Eye (tissue), 1 donor: Measurements from ENCODE around the gene MBOAT1.
"Not testable (repeated sequence)": the region's sequence is repeated elsewhere in the genome, so short reads cannot be mapped to it uniquely, and the experiment has no call there.

ENCODE experiments used
- DNase-seq: peaks from one replicate; pipeline ENCODE4 v3.0.0-alpha.2; 2015

Gene MBOAT1

DNA sequence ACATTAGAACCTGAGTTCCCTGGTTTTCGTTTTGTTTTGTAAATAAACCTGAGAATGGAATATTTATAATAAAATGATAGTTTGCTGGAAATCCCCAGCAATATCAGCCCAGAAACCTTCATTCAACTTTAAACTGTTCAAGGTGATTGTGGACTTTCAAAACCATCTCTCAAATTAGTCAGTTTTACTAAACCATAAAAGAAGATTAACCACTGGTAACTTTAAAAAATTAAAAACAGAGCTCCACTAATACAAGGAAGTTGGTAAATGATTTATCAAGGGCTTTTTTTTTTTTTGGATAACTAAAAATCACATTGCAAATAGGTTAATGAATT, 10.0 kb downstream of the MBOAT1 start:
- no peak for DNase-seq

DNA sequence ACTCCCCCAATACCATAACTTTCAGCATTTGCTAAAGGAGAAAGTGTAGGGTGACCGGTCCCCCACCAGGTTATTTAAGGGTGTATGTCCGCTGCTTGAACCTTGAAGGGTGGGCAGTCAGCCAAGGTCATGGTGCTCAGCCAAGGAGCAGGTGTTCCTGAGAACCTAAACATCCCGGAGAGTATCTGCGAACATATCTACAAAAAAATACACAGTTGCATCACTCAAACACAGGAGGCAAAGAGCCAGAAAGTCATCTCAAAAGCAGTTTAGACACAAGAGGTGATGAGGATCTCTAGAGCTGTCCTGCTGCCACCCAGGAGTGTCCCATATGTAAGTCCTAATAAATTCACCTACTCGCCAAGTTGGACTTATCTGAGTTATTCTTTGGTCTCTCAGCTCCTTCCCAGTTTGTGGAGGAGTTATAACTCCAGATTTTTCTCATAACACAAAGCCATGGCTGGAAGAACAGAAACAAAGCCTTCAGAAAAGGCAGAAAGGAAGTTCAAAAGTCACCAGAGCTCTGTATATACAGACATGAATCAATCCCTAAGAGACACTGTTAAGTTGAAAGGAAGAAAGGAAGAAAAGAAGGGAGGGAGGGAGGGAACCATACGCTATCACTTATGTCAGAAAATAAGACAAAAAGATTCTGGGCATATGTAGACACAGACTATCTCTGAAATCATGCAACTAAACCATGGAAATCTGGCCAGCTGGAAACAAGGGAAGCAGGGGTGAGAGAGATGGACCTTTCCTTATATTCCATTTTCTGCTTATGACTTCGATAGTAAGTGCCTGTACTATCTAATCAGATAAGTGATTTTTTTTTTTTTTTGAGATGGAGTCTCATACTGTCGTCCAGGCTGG, 11.3 kb downstream of the MBOAT1 start:
- no peak for DNase-seq

DNA sequence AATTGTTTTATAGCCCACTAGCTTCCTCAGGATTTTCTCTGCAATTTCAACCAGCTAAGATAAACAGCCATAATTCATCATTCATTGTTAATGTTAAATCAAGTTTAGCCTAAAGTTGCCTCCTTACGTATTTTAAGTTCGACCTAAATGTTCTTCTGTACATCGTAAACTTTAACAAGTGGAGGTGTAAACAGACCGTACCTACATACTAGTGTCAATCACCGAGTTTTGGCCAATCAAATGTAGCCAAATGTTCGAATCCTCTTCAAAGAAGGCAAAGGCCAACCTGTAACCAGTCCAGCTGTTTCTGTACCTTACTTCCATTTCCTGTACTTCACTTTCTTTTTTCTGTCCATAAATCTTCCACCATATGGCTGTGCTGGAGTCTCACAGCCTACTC, 13.5 kb downstream of the MBOAT1 start:
- DNase-seq: no peak

DNA sequence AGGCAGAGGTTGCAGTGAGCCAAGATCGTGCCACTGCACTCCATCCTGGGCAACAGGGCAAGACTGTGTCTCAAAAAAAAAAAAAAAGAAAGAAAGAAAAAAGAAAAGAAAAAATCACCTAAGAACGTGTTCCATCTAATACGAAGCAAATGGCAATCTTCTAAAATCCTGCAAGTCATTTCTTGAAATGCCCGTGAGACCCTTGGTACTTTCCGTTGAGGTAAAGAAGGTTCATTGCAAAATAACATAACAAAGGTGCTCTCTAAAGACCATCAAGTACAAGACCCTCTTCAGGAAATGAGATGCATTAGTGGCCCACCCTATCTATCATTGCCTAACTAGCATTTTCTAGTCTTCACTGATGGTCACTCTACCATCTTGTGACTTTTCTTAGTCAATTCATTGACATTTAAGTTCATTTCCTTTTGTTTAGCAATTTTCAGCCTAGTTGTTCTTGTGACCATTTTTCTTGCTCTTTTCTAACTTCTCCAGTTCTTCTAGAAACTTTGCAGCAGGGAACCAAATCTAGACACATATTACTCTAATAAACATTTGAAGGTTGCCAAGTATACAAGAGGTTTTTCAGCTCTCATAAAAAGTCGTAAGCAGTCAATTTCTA, 14.0 kb downstream of the MBOAT1 start:
- DNase-seq: no peak

DNA sequence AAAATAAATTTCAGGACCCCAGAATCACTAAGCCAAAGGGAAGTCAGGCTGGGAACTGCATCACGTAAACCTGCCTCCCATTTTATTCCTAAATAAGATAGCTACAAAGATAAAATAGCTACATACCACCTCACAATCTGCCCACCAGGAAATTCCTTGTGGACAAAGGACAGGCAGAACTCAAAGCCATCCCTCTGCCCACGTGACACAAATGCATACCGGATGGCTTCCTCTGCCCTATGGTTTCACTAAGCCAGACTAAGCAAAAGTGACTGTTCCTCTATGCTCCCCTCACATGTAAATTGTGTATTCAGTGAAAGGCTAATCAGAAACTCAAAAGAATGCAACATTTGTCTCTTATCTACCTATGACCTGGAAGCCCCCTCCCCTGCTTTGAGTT, 15.0 kb downstream of the MBOAT1 start:
- no peak for DNase-seq

DNA sequence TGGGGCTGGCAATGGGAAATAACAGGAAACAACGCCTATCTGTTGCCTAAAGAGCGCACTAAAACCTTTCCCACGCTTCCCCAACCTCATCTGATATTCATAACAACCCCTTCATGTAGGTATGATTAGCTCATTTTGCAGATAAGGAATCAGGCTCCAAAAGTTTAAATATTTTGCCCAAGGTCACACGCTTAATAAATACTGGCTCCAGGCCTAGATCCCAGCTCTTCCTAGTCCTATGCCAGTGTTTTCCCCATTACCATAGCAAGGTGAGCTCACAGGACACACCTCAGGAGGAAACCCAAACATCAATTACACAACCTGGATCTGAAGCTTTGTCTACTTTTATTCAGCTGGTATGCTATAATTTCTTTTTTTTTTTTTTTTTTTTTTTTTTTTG, 19.6 kb downstream of the MBOAT1 start:
- no peak for DNase-seq

DNA sequence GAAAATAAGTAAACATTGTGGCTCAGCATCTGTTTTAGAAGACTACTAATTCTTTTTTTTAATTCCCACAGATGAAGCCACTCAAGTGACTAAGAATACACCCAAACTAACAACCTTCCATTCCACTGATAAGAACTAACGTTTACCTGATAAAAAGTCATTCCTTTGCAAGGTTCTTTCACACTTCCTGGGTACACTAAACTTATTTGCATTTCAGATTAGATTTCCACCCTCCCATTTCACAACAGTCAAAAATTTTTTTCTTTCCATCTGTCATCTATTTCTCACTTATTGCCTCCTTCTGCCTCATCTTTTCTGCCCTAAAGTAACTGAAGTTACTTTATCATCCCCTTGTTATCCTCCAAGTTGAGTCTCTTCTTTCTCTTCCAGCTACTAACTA, 20.3 kb downstream of the MBOAT1 start:
- no peak for DNase-seq

DNA sequence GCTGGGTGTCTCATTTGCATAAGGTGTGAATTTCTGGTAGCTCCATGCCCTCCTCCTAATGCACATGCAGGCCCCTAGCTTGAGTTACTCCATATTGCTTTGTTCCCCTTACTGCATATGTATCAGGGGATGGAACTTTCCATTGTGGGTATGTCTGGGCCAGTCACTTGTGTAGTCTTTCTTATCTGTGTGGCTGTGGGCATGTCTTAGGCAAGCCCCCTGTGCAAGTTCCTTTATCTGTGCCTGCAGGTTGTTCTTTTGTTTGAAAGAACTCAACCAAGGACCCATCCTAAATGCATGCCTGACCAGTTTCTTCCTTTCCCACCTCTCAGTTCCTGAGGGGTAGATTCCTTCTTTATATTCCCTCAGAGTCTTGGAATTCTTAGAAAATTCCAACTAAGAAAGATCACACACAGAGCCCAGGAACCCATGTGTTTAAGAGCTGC, 23.6 kb downstream of the MBOAT1 start:
- DNase-seq: no peak

DNA sequence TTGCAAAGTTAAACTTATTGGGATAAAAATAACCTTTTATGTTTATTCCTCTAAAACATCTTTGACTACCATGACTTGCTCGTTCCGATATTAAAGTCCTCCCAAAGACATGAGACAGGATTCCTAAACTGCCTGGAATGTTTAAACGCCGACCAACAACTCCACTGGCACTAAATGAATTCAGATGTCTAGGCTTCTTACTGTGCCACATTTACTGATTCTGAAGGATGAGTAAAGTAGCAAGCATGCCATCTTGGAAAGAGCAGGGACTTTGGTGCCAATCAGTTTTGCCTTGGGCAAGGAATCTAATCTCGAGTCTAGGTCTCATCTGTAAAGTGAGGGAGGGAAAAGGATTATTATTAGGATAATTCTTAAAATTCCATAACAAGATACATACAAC, 25.3 kb downstream of the MBOAT1 start:
- DNase-seq: no peak

DNA sequence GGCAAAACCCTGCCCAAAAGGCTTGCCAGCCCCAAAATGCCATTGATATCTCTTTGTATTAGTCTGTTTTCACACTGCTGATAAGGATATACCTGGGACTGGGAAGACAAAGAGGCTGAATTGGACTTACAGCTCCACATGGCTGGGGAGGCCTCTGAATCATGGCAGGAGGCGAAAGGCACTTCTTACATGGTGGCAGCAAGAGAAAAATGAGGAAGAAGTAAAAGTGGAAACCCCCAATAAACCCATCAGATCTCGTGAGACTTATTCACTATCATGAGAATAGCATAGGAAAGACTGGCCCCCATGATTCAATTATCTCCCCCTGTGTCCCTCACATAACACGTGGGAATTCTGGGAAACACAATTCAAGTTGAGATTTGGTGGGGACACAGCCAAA, 28.6 kb downstream of the MBOAT1 start:
- no peak for DNase-seq

DNA sequence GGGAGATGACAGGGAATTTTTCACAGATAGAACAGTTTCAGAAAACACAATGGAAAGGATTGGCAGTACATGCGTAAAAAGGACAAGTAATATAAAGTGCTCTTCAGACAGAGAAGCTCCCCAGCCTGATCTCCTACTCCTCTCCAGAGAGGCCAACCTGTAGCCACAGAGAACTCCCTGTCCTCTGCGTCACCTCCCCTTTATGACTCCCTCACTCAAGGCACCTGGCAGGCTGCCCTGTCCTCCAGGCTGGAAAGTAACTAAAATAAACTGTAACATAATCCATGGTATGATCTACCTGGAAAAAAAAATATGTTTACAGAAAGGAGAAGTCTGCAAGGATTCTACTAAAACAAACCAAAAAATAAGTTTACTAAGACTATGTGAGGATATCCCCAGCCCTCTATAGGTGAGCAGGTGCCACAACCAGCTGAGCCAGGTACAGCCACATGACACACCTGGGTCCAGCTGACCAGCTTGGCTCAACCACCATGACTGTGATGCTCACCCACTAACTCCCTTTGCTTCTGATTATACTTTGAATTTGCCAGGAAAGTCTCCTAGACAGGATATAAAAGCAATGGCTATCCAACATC, 29.2 kb downstream of the MBOAT1 start:
- DNase-seq: no peak

DNA sequence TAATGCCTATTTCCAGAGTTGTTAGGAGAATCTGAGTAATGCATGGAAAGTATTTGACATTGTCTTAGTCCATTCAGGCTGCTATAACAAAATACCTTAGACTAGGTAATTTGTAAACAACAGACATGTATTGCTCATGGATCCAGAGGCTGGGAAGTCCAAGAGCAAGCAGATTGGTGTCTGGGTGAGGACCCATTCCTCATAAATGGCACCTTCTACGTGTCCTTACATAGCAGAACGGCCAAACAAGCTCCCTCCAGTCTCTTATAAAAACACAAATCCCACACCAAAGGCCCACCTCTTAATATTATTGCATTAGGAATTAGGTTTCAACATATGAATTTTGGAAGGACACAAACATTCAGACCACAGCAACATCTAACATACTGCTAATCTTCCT, 30.2 kb downstream of the MBOAT1 start:
- DNase-seq: no peak

DNA sequence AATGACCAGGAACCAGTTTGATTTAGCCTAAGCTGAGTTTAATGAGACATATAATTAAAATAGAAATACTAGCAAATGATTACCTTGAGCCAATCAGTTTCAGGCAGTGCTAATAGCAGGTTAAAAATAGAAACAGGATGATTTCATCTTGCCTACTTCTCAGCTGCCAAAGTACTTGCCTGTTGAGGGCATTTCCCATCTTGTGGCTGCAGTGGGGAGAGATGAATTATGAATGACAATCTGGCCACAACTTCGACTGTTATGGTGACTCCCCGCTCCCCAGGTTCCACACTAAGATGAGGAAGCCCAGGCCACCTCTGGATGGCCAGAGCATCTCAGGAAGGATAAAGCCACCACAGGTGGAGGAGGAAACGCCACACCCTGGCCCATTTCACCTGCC, 31.3 kb downstream of the MBOAT1 start:
- DNase-seq: no peak

DNA sequence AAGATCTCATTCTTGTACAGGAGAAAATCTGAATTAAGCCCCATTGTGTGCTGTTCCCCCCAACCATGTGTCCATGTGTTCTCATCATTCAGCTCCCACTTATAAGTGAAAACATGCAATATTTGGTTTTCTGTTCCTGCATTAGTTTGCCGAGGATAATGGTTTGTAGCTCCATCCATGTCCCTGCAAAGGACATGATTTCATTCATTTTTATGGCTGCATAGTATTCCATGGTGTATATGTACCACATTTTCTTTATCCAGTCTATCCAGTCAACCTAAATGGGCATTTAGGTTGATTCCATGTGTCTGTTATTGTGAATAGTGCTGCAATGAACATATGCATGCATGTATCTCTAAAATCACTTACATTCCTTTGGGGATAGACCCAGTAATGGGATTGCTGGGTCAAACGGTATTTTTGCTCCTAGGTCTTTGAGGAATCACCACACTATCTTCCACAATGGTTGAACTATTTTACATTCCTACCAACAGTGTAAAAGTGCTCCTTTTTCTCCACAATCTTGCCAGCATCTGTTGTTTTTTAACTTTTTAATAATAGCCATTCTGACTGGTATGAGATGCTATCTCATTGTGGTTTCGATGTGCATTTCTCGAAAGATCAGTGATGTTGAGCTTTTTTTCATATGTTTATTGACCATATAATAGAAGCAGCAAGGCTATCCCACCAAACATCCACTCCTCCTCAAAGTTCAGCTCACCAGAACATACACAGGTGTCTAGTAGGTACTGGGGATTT, 32.8 kb downstream of the MBOAT1 start:
- DNase-seq: not testable (repeated sequence)

DNA sequence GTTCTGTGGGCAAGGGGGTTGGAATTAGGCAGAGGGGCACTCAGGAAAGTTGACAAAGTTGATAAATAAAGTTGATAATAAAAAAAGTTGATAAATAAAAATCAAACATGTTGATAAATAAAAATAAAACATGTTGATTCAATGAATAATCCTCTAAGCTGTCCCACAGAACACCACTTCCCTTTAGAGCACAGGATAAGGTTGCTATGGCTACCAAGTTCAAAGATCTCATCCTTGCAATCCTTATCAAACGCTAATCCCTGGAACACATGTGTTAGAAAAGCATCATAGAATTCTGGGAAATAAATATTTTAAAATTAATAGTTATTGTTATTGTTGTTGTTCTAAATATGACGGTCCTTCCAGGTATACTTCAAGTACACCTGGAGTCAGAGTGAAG, 33.9 kb downstream of the MBOAT1 start:
- no peak for DNase-seq

DNA sequence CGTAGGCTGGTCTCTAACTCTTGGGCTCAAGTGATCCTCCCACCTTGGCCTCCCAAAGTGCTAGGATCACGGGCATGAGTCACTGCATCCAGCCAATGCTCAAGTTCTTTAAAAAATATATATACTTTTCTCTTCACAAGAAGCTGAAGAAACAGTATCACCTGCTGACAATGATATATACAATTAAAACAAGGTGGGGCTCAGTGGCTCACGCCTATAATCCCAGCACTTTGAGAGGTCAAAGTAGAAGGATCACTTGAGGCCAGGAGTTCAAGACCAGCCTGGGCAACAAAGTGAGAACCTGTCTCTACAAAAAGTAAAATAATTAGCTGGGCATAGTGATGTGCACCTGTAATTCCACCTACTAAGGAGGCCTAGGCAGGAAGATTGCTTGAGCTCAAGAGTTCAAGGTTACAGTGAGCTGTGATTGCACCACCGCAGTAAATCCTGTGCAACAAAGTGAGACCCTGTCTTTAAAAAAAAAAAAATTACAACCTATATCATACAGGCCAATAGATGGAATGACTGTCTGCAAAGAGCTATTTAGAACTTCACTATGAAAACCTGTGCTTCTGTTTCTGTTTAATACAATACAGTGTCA, 36.4 kb downstream of the MBOAT1 start:
- no peak for DNase-seq

DNA sequence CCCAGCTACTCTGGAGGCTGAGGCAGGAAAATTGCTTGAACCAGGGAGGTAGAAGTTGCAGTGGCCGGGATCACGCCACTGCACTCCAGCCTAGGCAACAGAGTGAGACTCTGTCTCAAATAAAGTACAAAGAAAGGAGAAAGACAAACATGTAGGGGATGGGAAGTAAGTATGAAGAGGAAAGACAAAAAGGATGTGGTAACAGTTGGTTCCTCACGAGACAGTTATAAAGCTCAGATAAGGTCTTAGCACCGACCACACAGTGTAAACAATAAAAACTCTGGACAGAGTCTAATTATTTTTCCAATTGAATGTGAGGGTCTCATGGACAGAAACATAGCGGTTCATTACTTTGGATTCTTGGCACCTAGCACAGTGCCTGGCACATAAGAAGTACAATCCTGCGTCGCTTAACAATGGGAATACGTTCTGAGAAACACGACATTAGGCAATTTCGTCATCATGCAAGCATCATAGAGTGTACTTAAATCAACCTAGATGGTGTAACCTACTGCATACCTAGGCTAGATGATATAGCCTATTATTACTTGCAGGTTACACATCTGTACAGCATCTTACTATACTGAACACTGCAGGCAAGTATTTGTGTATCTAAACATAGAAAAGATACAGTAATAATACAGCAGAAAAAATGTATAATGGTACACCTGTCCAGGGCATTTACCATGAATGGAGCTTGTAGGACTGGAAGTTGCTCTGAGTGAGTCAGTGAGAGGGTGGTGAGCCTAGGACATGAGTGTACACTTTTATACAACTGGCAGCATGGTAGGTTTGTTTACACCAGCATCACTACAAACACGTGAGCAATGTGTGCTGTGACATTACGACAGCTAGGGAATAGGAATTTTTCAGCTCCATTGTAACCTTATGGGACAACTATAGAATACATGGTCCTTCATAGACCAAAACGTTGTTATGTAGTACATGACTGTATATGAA, 38.2 kb downstream of the MBOAT1 start:
- no peak for DNase-seq

DNA sequence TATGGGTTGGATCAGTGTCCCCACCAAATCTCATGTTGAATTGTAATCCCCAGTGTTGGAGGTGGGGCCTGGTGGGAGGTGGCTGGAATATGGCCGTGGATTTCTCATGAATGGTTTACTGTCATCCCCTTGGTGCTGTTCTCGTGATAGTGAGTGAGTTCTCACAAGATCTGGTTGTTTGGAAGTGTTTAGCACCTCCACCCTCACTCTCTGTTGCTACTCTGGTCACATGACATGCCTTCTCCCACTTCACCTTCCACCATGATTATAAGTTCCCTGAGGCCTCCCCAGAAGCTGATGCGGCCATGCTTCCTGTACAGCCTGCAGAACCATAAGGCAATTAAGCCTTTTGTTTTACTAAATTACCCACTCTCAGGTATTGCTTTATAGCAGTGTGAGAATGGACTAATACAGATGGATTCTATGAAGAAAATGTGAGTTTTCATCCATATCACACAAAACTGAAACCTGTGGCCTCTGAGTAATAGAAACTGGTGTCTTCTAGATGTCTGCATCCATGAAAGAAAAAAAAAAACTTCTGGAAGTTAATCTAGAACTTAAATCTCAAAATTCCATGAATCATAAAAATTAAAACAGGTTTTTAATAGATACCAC, 39.3 kb downstream of the MBOAT1 start:
- DNase-seq: no peak

DNA sequence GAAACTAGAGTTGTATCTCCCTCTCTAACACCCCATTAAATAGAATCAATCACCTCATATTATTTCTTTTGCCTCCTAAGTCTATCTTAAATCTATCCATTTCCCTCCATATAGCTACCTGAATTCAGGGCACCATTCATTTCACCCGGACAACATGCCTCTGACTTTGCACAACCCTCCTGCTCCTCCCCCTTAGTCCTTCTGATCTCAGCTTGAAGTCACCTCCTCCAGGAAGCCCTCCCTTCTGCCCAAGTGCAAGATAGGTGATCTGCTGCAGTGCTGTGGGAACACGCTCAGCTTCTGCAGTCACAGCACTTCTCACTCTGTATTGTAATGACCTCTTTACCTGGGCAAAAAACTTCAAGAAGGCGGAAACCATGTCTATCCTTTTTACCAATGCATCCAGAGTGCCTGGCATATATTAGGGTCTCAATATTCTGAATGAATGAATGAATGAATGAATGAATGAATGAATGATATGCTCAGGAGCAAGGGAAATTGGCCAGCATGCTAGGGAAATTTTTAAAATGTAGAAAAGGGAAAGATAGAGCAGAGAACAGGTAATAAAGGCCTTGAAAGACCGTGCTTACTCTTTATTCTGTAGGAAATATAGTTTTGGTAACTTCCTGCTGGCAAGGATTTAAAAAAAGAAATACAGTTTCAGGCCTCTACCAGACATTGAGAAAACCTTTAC, 41.7 kb downstream of the MBOAT1 start:
- DNase-seq: no peak

DNA sequence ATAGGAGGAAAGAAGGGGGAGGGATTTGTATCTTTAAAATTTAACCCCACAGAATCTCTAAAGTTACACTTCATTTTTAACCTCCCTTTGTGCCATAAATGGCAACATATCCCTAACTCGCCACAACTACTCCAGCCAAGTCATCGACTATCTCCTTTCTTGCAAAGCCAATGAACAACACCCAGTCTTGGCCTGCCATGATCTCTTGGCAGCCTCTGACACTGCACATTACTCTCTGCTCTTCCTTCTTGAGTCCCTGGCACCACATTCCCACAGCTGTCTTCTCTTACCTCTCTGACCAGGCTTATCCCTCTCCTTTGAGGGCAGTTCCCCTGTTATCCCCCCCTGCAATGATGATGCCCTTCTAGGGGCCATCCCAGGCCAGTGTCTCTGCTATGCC, 42.5 kb downstream of the MBOAT1 start:
- DNase-seq: no peak

DNA sequence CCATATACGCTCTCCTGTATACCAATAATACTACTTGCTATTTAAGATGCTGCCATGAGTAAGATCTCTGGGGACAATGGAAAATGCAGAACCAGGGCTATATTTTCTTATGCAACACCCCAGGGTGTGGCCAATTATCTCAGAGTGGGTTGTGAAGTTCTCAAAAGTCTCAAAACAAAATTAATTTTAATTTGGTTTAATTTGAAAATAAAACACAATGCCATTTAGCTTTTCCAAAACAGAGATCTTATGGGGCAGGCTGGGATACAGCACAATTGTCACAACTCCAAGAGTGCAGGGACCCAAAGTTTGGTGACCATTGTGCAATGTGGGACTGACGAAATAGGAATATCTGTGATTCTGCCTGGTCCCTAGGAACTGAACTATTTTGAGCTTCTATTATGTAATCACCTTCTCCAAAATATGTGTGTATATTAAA, 43.1 kb downstream of the MBOAT1 start:
- no peak for DNase-seq
